Left lung (tissue), 10 donors: ENCODE data around the gene MAPK8. TPM values are rescaled to one million over a fixed set of nuclear protein-coding genes. Genes with fewer than 3 reads are reported as not detected.

Experiments
- ATAC-seq: fragments of 200-7000 bp; cut with Tn5 transposase; one replicate; pipeline ENCODE4 v1.9.1; 2020; ENCODE audit warnings: moderate library complexity
- DNase-seq, 4 donors: peaks; one replicate each; pipeline ENCODE4 v3.0.0-alpha.2; 2013 to 2020
- H3K27ac ChIP-seq, 2 donors: fragments of 200-600 bp; sonication (generic) in 1 of 2; one replicate each; pipeline versions ENCODE4 v1.5.0 to v1.8.0; 2020 to 2021
- H3K27me3 ChIP-seq, 2 donors: fragments of 200-600 bp; sonication (generic) in 1 of 2; one replicate each; pipeline versions ENCODE4 v1.5.0 to v1.8.0; 2020 to 2021
- H3K36me3 ChIP-seq, 2 donors: fragments of 200-600 bp; sonication (generic) in 1 of 2; one replicate each; pipeline versions ENCODE4 v1.5.0 to v1.8.0; 2020 to 2021
- H3K4me1 ChIP-seq, 2 donors: fragments of 200-600 bp; one replicate each; pipeline ENCODE4 v1.8.0; 2021
- H3K4me3 ChIP-seq, 2 donors: fragments of 200-600 bp; sonication (generic) in 1 of 2; one replicate each; pipeline versions ENCODE4 v1.5.0 to v1.8.0; 2020 to 2021; ENCODE audit warnings: mild to moderate bottlenecking in 1 of 2
- H3K9me3 ChIP-seq, 2 donors: fragments of 200-600 bp; sonication (generic) in 1 of 2; one replicate each; pipeline versions ENCODE4 v1.5.0 to v1.8.0; 2020 to 2021
- intact Hi-C, 2 donors: fragments of 100-400 bp; cut with DNase I; formaldehyde crosslinking; loops; one replicate each; pipeline versions ENCODE4 v1.11.2 to v1.14.2; 2022
- polyA plus RNA-seq, 6 donors: library from polyadenylated mRNA; unstranded; fragments of 120-200 nt; gene quantifications; one replicate each; pipeline ENCODE4 v1.2.1, GENCODE V29; 2013; ENCODE audit not compliant: insufficient read length in 6 of 6
- total RNA-seq, 2 donors: library from RNA; stranded (reverse); fragmentation: NEBNext Ultra II Directional; extraction: Animal tissue kit (Norgen Biotek cat#: 25700); gene quantifications; one replicate each; pipeline ENCODE4 v1.2.1, GENCODE V29; 2021
- TF ChIP-seq, protein P1 (sequence below), 2 donors: fragments of 200-600 bp; sonication (generic) in 1 of 2; IDR thresholded peaks; one replicate each; pipeline versions ENCODE4 v1.5.0 to v1.8.0; 2021; ENCODE audit warnings: antibody characterized with exemption in 2 of 2
- donor health status: DM: no; HTN: yes; CAD: no.
- donor health status: DM: no; HTN: no; CAD: no.

MAPK8 gene
- total and polyA plus RNA-seq, 8 donors: 31.3 to 81.8 (median 71.7) TPM

DNA sequence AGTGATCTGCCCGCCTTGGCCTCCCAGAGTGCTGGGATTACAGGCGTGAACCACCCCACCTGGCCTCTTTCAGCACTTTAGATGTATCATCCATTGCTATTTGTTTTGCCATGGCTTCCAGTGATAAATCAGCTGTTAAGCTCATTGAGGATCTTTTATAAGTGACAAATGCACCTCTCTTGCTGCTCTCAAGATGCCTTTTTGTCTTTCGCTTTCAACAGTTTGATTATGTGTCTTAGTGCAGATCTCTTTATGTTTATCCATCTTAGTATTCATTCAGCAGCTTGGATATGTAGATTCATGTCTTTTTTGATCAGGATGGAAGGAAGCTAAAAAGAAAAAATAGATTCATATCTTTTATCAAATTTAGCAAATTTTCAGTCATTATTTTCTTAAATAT lies 105.6 kb downstream of the MAPK8 start:
- Histone ChIP-seq H3K9me3 (peaks cover 0 to 14% of the 10 kb centered on the region in 2 donors), H3K4me3 (no peak overlapping the region), H3K27ac (no peak overlapping the region), H3K4me1 (no peaks in the 10 kb centered on the region), H3K36me3 (peaks cover 0 to 32% of the 10 kb centered on the region in 2 donors), H3K27me3 (no peaks in the 10 kb centered on the region)
- TF ChIP-seq, protein P1, sequence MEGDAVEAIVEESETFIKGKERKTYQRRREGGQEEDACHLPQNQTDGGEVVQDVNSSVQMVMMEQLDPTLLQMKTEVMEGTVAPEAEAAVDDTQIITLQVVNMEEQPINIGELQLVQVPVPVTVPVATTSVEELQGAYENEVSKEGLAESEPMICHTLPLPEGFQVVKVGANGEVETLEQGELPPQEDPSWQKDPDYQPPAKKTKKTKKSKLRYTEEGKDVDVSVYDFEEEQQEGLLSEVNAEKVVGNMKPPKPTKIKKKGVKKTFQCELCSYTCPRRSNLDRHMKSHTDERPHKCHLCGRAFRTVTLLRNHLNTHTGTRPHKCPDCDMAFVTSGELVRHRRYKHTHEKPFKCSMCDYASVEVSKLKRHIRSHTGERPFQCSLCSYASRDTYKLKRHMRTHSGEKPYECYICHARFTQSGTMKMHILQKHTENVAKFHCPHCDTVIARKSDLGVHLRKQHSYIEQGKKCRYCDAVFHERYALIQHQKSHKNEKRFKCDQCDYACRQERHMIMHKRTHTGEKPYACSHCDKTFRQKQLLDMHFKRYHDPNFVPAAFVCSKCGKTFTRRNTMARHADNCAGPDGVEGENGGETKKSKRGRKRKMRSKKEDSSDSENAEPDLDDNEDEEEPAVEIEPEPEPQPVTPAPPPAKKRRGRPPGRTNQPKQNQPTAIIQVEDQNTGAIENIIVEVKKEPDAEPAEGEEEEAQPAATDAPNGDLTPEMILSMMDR (IDR thresholded peaks at IDR 0.05): no peak
- ATAC-seq (no peak), DNase-seq (no peak)
- intact Hi-C loops: no loop called here

DNA sequence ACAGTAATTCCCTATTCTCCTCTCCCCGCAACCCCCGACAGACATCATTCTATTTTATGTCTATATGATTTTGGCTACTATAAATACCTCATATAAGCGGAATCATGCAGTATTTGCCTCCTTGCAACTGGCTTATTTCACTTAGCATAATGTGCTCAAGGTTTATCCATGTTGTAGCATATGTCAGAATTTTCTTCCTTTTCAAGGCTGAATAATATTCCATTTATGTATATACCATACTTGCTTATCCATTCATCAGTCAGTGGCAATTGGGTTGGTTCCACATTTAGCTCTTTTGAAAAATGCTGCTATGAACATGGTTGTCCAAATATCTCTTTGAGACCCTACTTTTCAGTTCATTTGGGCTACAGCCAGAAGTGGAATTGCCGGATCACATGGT lies 106.5 kb downstream of the MAPK8 start:
- TF ChIP-seq, protein P1 (IDR thresholded peaks at IDR 0.05): no peak
- no peaks in the 10 kb centered on the region for H3K27me3 ChIP-seq
- ATAC-seq (no peak), DNase-seq (no peak)
- no peaks in the 10 kb centered on the region for H3K4me1 ChIP-seq
- intact Hi-C loops: no loop called here
- H3K36me3 ChIP-seq: peaks cover 0 to 32% of the 10 kb centered on the region in 2 donors
- H3K9me3 ChIP-seq: peaks cover 0 to 14% of the 10 kb centered on the region in 2 donors
- no peak overlapping the region for H3K27ac ChIP-seq
- no peak overlapping the region for H3K4me3 ChIP-seq

DNA sequence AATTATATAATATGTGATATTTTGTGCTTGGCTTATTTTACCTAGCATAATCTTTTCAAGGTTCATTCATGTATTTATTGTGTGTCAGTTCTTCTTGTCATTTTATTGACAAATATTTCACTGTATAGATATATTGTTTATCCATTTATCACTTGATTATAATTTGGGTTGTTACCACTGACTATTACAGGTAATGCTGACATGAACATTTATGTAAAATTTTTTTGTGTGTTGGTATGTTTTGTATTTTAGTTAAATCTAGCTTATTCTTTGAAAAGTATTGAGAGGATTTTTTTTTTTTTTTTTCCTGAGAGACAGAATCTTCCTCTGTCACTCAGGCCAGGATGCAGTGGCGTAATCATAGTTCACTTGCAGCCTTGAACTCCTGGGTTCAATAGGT lies 107.7 kb downstream of the MAPK8 start:
- H3K4me3 ChIP-seq: no peak overlapping the region

DNA sequence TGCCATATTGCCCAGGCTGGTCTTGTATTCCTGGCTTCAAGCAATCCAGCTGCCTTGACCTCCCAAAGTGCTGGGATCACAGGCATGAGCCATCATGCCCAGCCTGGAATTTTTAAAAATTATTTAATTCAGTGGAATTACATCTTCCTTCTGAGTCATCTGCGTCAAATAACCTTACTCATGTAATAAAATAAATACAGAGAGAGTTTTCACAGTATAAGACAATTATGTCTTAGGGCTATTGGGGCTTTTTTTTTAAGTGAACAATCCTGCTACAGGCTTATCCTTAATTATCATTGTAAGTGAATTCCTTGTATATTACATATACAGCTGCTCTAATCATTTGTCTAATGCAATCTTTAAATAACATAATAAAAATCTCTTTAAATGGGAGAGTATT lies 108.3 kb downstream of the MAPK8 start:
- Histone ChIP-seq H3K4me3 (no peak overlapping the region), H3K36me3 (peaks cover 0 to 32% of the 10 kb centered on the region in 2 donors), H3K4me1 (no peaks in the 10 kb centered on the region), H3K27me3 (no peaks in the 10 kb centered on the region), H3K27ac (no peak overlapping the region), H3K9me3 (peaks cover 0 to 14% of the 10 kb centered on the region in 2 donors)
- no peak for DNase-seq
- no peak for ATAC-seq
- TF ChIP-seq, protein P1 (IDR thresholded peaks at IDR 0.05): no peak
- intact Hi-C loops: no loop called here

More for the DNA sequence above, 107.7 kb downstream of the MAPK8 start:
- no peaks in the 10 kb centered on the region for H3K4me1 ChIP-seq
- H3K27ac ChIP-seq: no peak overlapping the region
- peaks cover 0 to 32% of the 10 kb centered on the region in 2 donors for H3K36me3 ChIP-seq
- TF ChIP-seq, protein P1 (IDR thresholded peaks at IDR 0.05): no peak
- no peaks in the 10 kb centered on the region for H3K27me3 ChIP-seq
- no peak for DNase-seq
- intact Hi-C loops: no loop called here
- peaks cover 0 to 14% of the 10 kb centered on the region in 2 donors for H3K9me3 ChIP-seq
- no peak for ATAC-seq

DNA sequence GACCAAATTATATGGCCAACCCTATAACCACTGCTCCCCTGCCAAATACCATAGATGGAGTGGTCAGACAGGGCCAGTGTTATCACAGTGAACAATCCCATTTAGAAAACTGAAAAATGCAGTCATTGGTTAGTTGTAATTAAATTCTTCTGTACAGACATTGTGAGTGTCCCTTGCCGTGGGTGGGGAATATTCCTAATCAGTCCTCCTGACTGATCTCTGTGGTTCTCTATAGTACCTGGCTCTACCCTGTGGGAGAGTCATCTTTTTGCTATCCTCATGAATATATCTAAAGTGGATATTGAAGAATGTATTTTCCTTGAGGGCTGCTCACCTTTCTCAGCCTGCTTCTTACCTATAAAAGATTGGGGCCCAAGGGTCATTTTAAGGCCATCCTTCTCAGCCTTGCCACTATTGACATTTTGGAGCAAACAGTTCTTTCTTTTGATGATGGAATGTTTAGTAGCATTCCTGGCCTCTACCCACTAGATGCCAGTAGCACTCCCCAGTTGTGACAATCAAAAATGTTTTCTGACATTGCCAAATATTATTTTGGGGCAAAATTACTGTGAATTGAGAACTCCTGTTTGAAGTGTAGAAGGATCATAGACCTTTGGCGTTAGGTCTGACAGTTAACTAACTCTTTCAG lies 110.2 kb downstream of the MAPK8 start:
- TF ChIP-seq, protein P1 (IDR thresholded peaks at IDR 0.05): no peak
- DNase-seq: no peak
- H3K27me3 ChIP-seq: no peaks in the 10 kb centered on the region

More for the DNA sequence above, 110.2 kb downstream of the MAPK8 start:
- Histone ChIP-seq H3K4me1 (no peaks in the 10 kb centered on the region), H3K36me3 (peaks cover 0 to 14% of the 10 kb centered on the region in 2 donors), H3K4me3 (no peak overlapping the region), H3K9me3 (peaks cover 0 to 11% of the 10 kb centered on the region in 2 donors), H3K27ac (no peak overlapping the region)
- intact Hi-C loops: no loop called here
- ATAC-seq: peak; percentile 72
